Measurements from ENCODE around the gene FHIT. TPM values are rescaled to one million over a fixed set of nuclear protein-coding genes. Genes with fewer than 3 reads are reported as not detected.

Gene FHIT
- polyA plus RNA-seq, 1 of the 3 experiments (the other 2 are of a cell fraction) = 0.41 TPM

GRCh38 chr3:59769127-59769750, 1482.0 kb downstream of the FHIT start:
- ChIA-PET POLR2A (no interaction called here), CTCF (no interaction called here)
- 68% methylated on average over 13 of the region's 13 CpGs for WGBS (ENCODE audit: low lambda C conversion rate)
- H3K9me2 ChIP-seq = no peaks in the 10 kb centered on the region
- no peak for DNase-seq
- no peak overlapping the region for H3K4me3 ChIP-seq (ENCODE audit: low read depth in 2 of 2, low read length in 1 of 2)
- TF ChIP-seq MAX (IDR thresholded peaks at IDR 0.05; ENCODE audit: low read depth) = no peak
- no peak for TF ChIP-seq CHD2 (IDR thresholded peaks at IDR 0.05; ENCODE audit: low read length, partially characterized antibody)
- no peak for TF ChIP-seq YY1 (IDR thresholded peaks at IDR 0.05; ENCODE audit: low read depth)
- no peak for TF ChIP-seq RFX5 (IDR thresholded peaks at IDR 0.05; ENCODE audit: low read length)
- TF ChIP-seq SMC3 (IDR thresholded peaks at IDR 0.05; ENCODE audit: low read depth, low read length) = no peak
- no peak for TF ChIP-seq USF2 (IDR thresholded peaks at IDR 0.05; ENCODE audit: borderline replicate concordance, low read depth, low read length)
- TF ChIP-seq NRF1 (IDR thresholded peaks at IDR 0.05; ENCODE audit: low read depth, low read length) = no peak
- TF ChIP-seq MEF2A (IDR thresholded peaks at IDR 0.05; ENCODE audit: borderline replicate concordance, low read depth) = no peak
- TF ChIP-seq EP300 (IDR thresholded peaks at IDR 0.05; ENCODE audit: borderline replicate concordance in 1 of 2, low read depth in 1 of 2, low read length in 1 of 2) = no peak
- no peak for TF ChIP-seq REST (IDR thresholded peaks at IDR 0.05; ENCODE audit: low read depth, low read length)
- no peak for TF ChIP-seq NFIC (IDR thresholded peaks at IDR 0.05; ENCODE audit: borderline replicate concordance)
- TF ChIP-seq IRF3 (IDR thresholded peaks at IDR 0.05; ENCODE audit: low read depth, low read length) = no peak
- TF ChIP-seq TCF12 (IDR thresholded peaks at IDR 0.05) = no peak
- TF ChIP-seq TAF1 (IDR thresholded peaks at IDR 0.05; ENCODE audit: borderline replicate concordance, low read depth, low read length) = no peak
- no peak overlapping the region for H3K9ac ChIP-seq
- H2AFZ ChIP-seq (ENCODE audit: low read depth) = no peak overlapping the region
- H3K27me3 ChIP-seq (ENCODE audit: insufficient read depth) = no peaks in the 10 kb centered on the region
- H3K79me2 ChIP-seq (ENCODE audit: insufficient read depth) = no peaks in the 10 kb centered on the region
- no peaks in the 10 kb centered on the region for H4K20me1 ChIP-seq (ENCODE audit: insufficient read depth)
- H3K9me3 ChIP-seq = no peaks in the 10 kb centered on the region
- no peaks in the 10 kb centered on the region for H3F3A ChIP-seq (replicated peaks; ENCODE audit: insufficient read depth)
- H3K36me3 ChIP-seq (replicated peaks in 1 of 2; ENCODE audit: control insufficient read depth in 1 of 2, insufficient read depth in 2 of 2, low read length in 1 of 2) = no peaks in the 10 kb centered on the region
- H3K4me2 ChIP-seq = no peak overlapping the region
- no peak overlapping the region for H3K27ac ChIP-seq (ENCODE audit: low read depth in 2 of 2, low read length in 1 of 2)
- H3K4me1 ChIP-seq (ENCODE audit: control insufficient read depth in 1 of 2, insufficient read depth in 2 of 2, low read depth in 1 of 2, low read length in 1 of 2) = peaks cover 0 to 16% of the 10 kb centered on the region in 2 experiments; a peak in 2 of 4 replicates
